Activated CD8-positive, alpha-beta T cell treated with anti-CD3 and anti-CD28 coated beads for 36 hours (primary cell): ENCODE data around the gene ACACB. TPM values are rescaled to one million over a fixed set of nuclear protein-coding genes. Genes with fewer than 3 reads are reported as not detected.

Experiments
- ATAC-seq: fragments of 200-7000 bp; cut with Tn5 transposase; one replicate; pipeline ENCODE4 v1.10.0; 2021; ENCODE audit warnings: mild to moderate bottlenecking, moderate library complexity
- CTCF ChIA-PET: fragments of 350-600 bp; sonication (Branson Sonifier 250); formaldehyde crosslinking; loops from one replicate; lab custom pipeline; 2021; ENCODE audit warnings: antibody characterized with exemption; lab: Charles Lee
- POLR2A ChIA-PET: fragments of 350-600 bp; sonication (Branson Sonifier 250); formaldehyde crosslinking; loops from one replicate; lab custom pipeline; 2021; ENCODE audit warnings: antibody characterized with exemption; lab: Charles Lee
- DNase-seq: peaks from one replicate; pipeline ENCODE4 v3.0.0-alpha.2; 2020
- H3K27ac Mint-ChIP-seq: one replicate; pipeline ENCODE4 v1.8.0; 2021; ENCODE audit warnings: mild to moderate bottlenecking, mixed read lengths
- H3K27me3 Mint-ChIP-seq: one replicate; pipeline ENCODE4 v1.8.0; 2021; ENCODE audit warnings: mixed read lengths
- H3K36me3 Mint-ChIP-seq: one replicate; pipeline ENCODE4 v1.8.0; 2021; ENCODE audit warnings: low read depth, mixed read lengths
- H3K4me1 Mint-ChIP-seq: one replicate; pipeline ENCODE4 v1.8.0; 2021; ENCODE audit warnings: low read depth, mixed read lengths
- H3K4me3 Mint-ChIP-seq: one replicate; pipeline ENCODE4 v1.8.0; 2021; ENCODE audit warnings: mild to moderate bottlenecking, moderate library complexity, mixed read lengths
- H3K9me3 Mint-ChIP-seq: one replicate; pipeline ENCODE4 v1.8.0; 2021; ENCODE audit warnings: mixed read lengths
- CTCF ChIP-seq: fragments of 200-600 bp; IDR thresholded peaks from one replicate; pipeline ENCODE4 v1.8.0; 2022; ENCODE audit warnings: antibody characterized with exemption, mild to moderate bottlenecking
- intact Hi-C: fragments of 100-400 bp; cut with micrococcal nuclease; formaldehyde crosslinking; loops from one replicate; pipeline ENCODE4 v1.10.0; 2022
- total RNA-seq, 2 experiments: library from RNA; stranded (reverse); gene quantifications; one replicate each; pipeline ENCODE4 v1.2.3, GENCODE V29; 2021

ACACB gene
- total RNA-seq, 2 experiments from 2014 or later, result 8.7 to 11.2 TPM

DNA sequence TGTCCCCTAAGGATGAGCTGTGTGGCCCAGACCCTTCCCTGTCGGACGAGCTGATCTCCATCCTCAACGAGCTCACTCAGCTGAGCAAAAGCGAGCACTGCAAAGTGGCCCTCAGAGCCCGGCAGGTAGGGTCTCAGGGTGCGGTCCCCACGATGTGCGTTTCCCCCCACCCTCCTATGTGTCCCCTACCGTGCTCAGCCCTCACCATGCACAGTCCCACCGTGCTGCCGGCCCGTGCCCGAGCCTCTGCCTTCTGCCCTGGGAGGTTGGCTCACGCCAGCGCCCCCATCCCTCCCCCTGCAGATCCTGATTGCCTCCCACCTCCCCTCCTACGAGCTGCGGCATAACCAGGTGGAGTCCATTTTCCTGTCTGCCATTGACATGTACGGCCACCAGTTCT lies 106.1 kb downstream of the ACACB start:
- DNase-seq (no peak), ATAC-seq (no peak)
- Mint-ChIP-seq H3K4me1 (no peaks in the 10 kb centered on the region), H3K27ac (no peak overlapping the region), H3K4me3 (no peak overlapping the region), H3K27me3 (no peaks in the 10 kb centered on the region), H3K9me3 (no peaks in the 10 kb centered on the region), H3K36me3 (no peaks in the 10 kb centered on the region)
- ChIA-PET POLR2A (no interaction called here), CTCF (no interaction called here)
- intact Hi-C loops, result no loop called here
- TF ChIP-seq CTCF, result no peak

DNA sequence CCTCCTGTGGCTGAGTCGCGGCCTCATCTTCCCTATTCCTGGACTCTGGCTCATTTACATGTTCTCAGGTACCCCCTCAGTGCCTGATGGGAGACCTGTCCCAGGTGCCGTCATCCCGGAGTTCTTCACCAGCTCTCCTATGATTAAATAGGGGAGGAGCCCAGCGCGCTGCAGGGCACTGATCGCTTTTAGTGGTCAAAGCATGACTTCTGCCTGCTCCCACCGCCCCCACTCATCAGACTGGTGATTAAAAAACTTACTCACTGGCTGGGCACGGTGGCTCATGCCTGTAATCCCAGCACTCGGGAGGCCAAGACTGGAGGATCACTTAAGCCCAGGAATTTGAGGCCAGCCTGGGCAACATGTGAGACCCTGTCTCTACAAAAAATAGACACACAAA lies 106.8 kb downstream of the ACACB start:
- intact Hi-C loops, result no loop called here
- ChIA-PET POLR2A (no interaction called here), CTCF (no interaction called here)
- ATAC-seq (no peak), DNase-seq (no peak)
- Mint-ChIP-seq H3K4me1 (no peaks in the 10 kb centered on the region), H3K36me3 (no peaks in the 10 kb centered on the region), H3K27ac (no peak overlapping the region), H3K9me3 (no peaks in the 10 kb centered on the region), H3K27me3 (no peaks in the 10 kb centered on the region), H3K4me3 (no peak overlapping the region)
- TF ChIP-seq CTCF, result no peak

DNA sequence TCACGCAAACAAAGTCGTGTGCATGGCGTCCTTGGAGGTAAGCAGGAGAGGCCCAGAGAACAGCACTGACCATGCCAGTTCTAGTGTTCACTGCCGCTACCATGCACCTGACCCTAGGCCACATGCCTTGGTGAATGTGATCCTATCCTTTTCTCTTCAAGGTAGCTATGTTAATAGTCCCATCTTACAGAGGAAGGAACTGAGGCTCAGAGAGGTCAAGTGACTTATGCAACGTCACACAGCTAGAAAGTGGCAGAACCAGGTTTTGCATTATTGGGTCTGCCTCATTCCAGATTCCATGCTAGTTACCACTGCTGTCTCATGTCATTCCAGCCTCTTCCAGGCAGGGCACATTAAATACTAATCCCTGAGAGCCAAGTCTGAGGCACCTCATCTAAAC lies 107.5 kb downstream of the ACACB start:
- TF ChIP-seq CTCF, result no peak
- Mint-ChIP-seq H3K4me1 (no peaks in the 10 kb centered on the region), H3K27ac (no peak overlapping the region), H3K4me3 (no peak overlapping the region), H3K36me3 (no peaks in the 10 kb centered on the region), H3K27me3 (no peaks in the 10 kb centered on the region), H3K9me3 (no peaks in the 10 kb centered on the region)
- POLR2A ChIA-PET, result no interaction called here
- no peak for ATAC-seq
- no peak for DNase-seq
- CTCF ChIA-PET, result no interaction called here
- intact Hi-C loops, result no loop called here

DNA sequence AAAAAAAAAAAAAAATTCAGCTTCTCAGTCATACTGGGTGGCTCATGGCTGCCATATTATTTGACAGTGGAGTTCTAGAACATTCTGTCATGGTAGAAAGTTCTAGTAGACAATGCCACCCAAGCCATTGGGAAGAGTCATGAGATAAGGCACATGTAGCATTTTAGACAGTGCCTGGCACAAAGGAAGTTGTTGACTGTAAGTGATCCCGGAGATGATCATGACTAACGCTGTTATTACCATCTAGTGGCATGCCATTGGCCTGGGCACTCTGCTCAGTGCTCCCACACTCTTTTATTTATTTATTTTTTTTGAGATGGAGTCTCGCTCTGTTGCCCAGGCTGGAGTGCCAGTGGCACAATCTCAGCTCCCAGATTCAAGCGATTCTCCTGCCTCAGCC lies 112.3 kb downstream of the ACACB start:
- no peak for TF ChIP-seq CTCF
- H3K27ac Mint-ChIP-seq, result no peak overlapping the region
- no peak overlapping the region for H3K4me3 Mint-ChIP-seq
- no peaks in the 10 kb centered on the region for H3K36me3 Mint-ChIP-seq
- no peaks in the 10 kb centered on the region for H3K9me3 Mint-ChIP-seq
- no peaks in the 10 kb centered on the region for H3K4me1 Mint-ChIP-seq
- H3K27me3 Mint-ChIP-seq, result no peaks in the 10 kb centered on the region
- intact Hi-C loops, result no loop called here
- DNase-seq (no peak), ATAC-seq (no peak)
- ChIA-PET CTCF (no interaction called here), POLR2A (no interaction called here)

GRCh38 chr12:109230193-109230592 lies 113.8 kb downstream of the ACACB start:
- ChIA-PET POLR2A (no interaction called here), CTCF (no interaction called here)
- ATAC-seq (no peak), DNase-seq (no peak)
- no peak for TF ChIP-seq CTCF
- Mint-ChIP-seq H3K4me1 (no peaks in the 10 kb centered on the region), H3K36me3 (no peaks in the 10 kb centered on the region), H3K27ac (no peak overlapping the region), H3K9me3 (no peaks in the 10 kb centered on the region), H3K4me3 (no peak overlapping the region), H3K27me3 (no peaks in the 10 kb centered on the region)
- intact Hi-C loops, result no loop called here
